ENCODE measurements around the gene ESYT1. TPM values are rescaled to one million over a fixed set of nuclear protein-coding genes. Genes with fewer than 3 reads are reported as not detected.
A peak's percentile ranks its signal among the peaks of the same experiment; 100 is the strongest.

The ESYT1 gene
- total RNA-seq, 2 experiments from 2014 or later = 266 to 279 TPM

- Mint-ChIP-seq H3K4me1 (peaks cover 3% of the 10 kb centered on the region), H3K4me3 (no peak overlapping the region), H3K27me3 (peaks cover 22% of the 10 kb centered on the region), H3K27ac (no peak overlapping the region), H3K36me3 (ENCODE audit: low read depth) (no peaks in the 10 kb centered on the region), H3K9me3 (no peaks in the 10 kb centered on the region)
- POLR2A ChIA-PET = interaction anchor here (0.8 to 3.2 kb wide), 4 partner anchors 15 to 32 kb away, joined by 3 to 22 read pairs (median 3); partner anchors contain the start of genes PA2G4 and ZC3H10
- CTCF ChIA-PET = interaction anchor here (1.3 to 3.2 kb wide), 6 partner anchors 10 to 36 kb away, joined by 3 to 28 read pairs (median 6); partner anchors contain the start of genes PA2G4 and ZC3H10
- DNase-seq = no peak
These were observed 41.5 kb upstream of the ESYT1 start for GRCh38 chr12:56086608-56087007.

GRCh38 chr12:56087220-56087619 lies 40.8 kb upstream of the ESYT1 start:
- H3K9me3 Mint-ChIP-seq = no peaks in the 10 kb centered on the region
- H3K27ac Mint-ChIP-seq = no peak overlapping the region
- DNase-seq = no peak
- POLR2A ChIA-PET = interaction anchor here (3.2 kb wide), 1 partner anchor 17 kb away, joined by 22 read pairs; the partner anchor contains the start of gene PA2G4
- peaks cover 19% of the 10 kb centered on the region for H3K27me3 Mint-ChIP-seq
- CTCF ChIA-PET = interaction anchor here (3.2 kb wide), 1 partner anchor 16 kb away, joined by 28 read pairs; the partner anchor contains the start of gene PA2G4
- no peaks in the 10 kb centered on the region for H3K36me3 Mint-ChIP-seq (ENCODE audit: low read depth)
- peaks cover 1% of the 10 kb centered on the region for H3K4me1 Mint-ChIP-seq
- H3K4me3 Mint-ChIP-seq = no peak overlapping the region

- POLR2A ChIA-PET = no interaction called here
These were observed 30.3 kb upstream of the ESYT1 start for GRCh38 chr12:56097738-56098137.

GRCh38 chr12:56098592-56098991 lies 29.5 kb upstream of the ESYT1 start:
- Mint-ChIP-seq H3K27me3 (peaks cover 27% of the 10 kb centered on the region), H3K4me1 (peaks cover 27% of the 10 kb centered on the region), H3K27ac (no peak overlapping the region), H3K4me3 (no peak overlapping the region), H3K36me3 (ENCODE audit: low read depth) (peaks cover 2% of the 10 kb centered on the region), H3K9me3 (peaks cover 1% of the 10 kb centered on the region)
- CTCF ChIA-PET = no interaction called here
- DNase-seq = no peak
- POLR2A ChIA-PET = interaction anchor here (0.7 kb wide), 1 partner anchor 234 kb away, joined by 3 read pairs; no protein-coding TSS in a partner anchor

More at GRCh38 chr12:56097738-56098137, 30.3 kb upstream of the ESYT1 start:
- Mint-ChIP-seq H3K4me3 (no peak overlapping the region), H3K36me3 (ENCODE audit: low read depth) (peaks cover 2% of the 10 kb centered on the region), H3K9me3 (peaks cover 1% of the 10 kb centered on the region), H3K4me1 (peaks cover 19% of the 10 kb centered on the region), H3K27ac (no peak overlapping the region), H3K27me3 (peaks cover 34% of the 10 kb centered on the region)
- no peak for DNase-seq
- CTCF ChIA-PET = no interaction called here

- Mint-ChIP-seq H3K27me3 (peaks cover 23% of the 10 kb centered on the region), H3K36me3 (ENCODE audit: low read depth) (peaks cover 11% of the 10 kb centered on the region), H3K27ac (no peak overlapping the region), H3K9me3 (peaks cover 1% of the 10 kb centered on the region), H3K4me1 (peaks cover 30% of the 10 kb centered on the region), H3K4me3 (no peak overlapping the region)
- POLR2A ChIA-PET = no interaction called here
- CTCF ChIA-PET = interaction anchor here (0.7 to 1.6 kb wide), 2 partner anchors 18 to 423 kb away, joined by 3 to 5 read pairs; partner anchors contain the start of gene ZC3H10
- no peak for DNase-seq
These were observed 28.3 kb upstream of the ESYT1 start for GRCh38 chr12:56099787-56100186.

- ChIA-PET POLR2A (interaction anchor here (9.3 kb wide), 1 partner anchor 16 kb away, joined by 226 read pairs; the partner anchor contains the start of genes RPL41 and ZC3H10), CTCF (interaction anchor here (1.0 to 3.6 kb wide), 3 partner anchors 15 to 54 kb away, joined by 3 to 28 read pairs (median 6); partner anchors contain the start of gene ZC3H10)
- Mint-ChIP-seq H3K9me3 (peaks cover 1% of the 10 kb centered on the region), H3K36me3 (ENCODE audit: low read depth) (peaks cover 19% of the 10 kb centered on the region), H3K4me3 (no peak overlapping the region), H3K4me1 (peaks cover 38% of the 10 kb centered on the region), H3K27ac (no peak overlapping the region), H3K27me3 (peaks cover 15% of the 10 kb centered on the region)
- DNase-seq = no peak
These were observed 27.0 kb upstream of the ESYT1 start for GRCh38 chr12:56101045-56101444.

GRCh38 chr12:56102683-56103065 lies 25.4 kb upstream of the ESYT1 start:
- POLR2A ChIA-PET = interaction anchor here (0.6 to 9.3 kb wide), 25 partner anchors 11 to 556 kb away, joined by 3 to 226 read pairs (median 6); partner anchors contain the start of genes CD63, CNPY2, COQ10A and CS
- H3K27ac Mint-ChIP-seq = peak overlapping the region; percentile 98
- peaks cover 1% of the 10 kb centered on the region for H3K9me3 Mint-ChIP-seq
- DNase-seq = no peak
- H3K36me3 Mint-ChIP-seq (ENCODE audit: low read depth) = peaks cover 34% of the 10 kb centered on the region
- peaks cover 51% of the 10 kb centered on the region for H3K4me1 Mint-ChIP-seq
- CTCF ChIA-PET = interaction anchor here (0.7 to 4.2 kb wide), 8 partner anchors 15 to 364 kb away, joined by 3 to 60 read pairs (median 8); partner anchors contain the start of genes ERBB3, ESYT1, RPL41 and ZC3H10
- H3K4me3 Mint-ChIP-seq = peak overlapping the region; percentile 99
- peaks cover 6% of the 10 kb centered on the region for H3K27me3 Mint-ChIP-seq

- H3K36me3 Mint-ChIP-seq (ENCODE audit: low read depth) = peaks cover 39% of the 10 kb centered on the region
- peaks cover 1% of the 10 kb centered on the region for H3K9me3 Mint-ChIP-seq
- CTCF ChIA-PET = interaction anchor here (0.6 to 6.1 kb wide), 16 partner anchors 15 to 364 kb away, joined by 3 to 60 read pairs (median 6); partner anchors contain the start of genes DNAJC14, ERBB3, ESYT1 and RPL41
- peak; percentile 39 for DNase-seq
- POLR2A ChIA-PET = interaction anchor here (0.7 to 9.3 kb wide), 33 partner anchors 7 to 374 kb away, joined by 3 to 226 read pairs (median 7); partner anchors contain the start of genes CD63, CNPY2, COQ10A and CS
- H3K4me1 Mint-ChIP-seq = peaks cover 53% of the 10 kb centered on the region
- H3K4me3 Mint-ChIP-seq = peak overlapping the region; percentile 99
- H3K27ac Mint-ChIP-seq = peak overlapping the region; percentile 98
- peaks cover 4% of the 10 kb centered on the region for H3K27me3 Mint-ChIP-seq
These were observed 24.9 kb upstream of the ESYT1 start for GRCh38 chr12:56103066-56103711.

- Mint-ChIP-seq H3K9me3 (peaks cover 1% of the 10 kb centered on the region), H3K36me3 (ENCODE audit: low read depth) (peaks cover 45% of the 10 kb centered on the region), H3K27ac (peak overlapping the region; percentile 98), H3K4me1 (peaks cover 53% of the 10 kb centered on the region), H3K27me3 (peaks cover 1% of the 10 kb centered on the region), H3K4me3 (peak overlapping the region; percentile 99)
- ChIA-PET POLR2A (interaction anchor here (0.7 to 9.3 kb wide), 42 partner anchors 8 to 525 kb away, joined by 3 to 226 read pairs (median 6); partner anchors contain the start of genes BLOC1S1, CD63, CNPY2 and COQ10A), CTCF (interaction anchor here (0.6 to 6.1 kb wide), 19 partner anchors 14 to 365 kb away, joined by 3 to 60 read pairs (median 6); partner anchors contain the start of genes DNAJC14, ERBB3, ESYT1 and RPL41)
- no peak for DNase-seq
These were observed 24.3 kb upstream of the ESYT1 start for GRCh38 chr12:56103823-56104108.

GRCh38 chr12:56104109-56104814 lies 23.8 kb upstream of the ESYT1 start, which contains the start of gene PA2G4:
Gene PA2G4 (plus strand): TSS chr12:56104559. CDS start chr12:56104738, 179 bp downstream.
- Mint-ChIP-seq H3K27me3 (no peaks in the 10 kb centered on the region), H3K27ac (peak within 1 kb of the TSS; percentile 98), H3K4me3 (peak within 1 kb of the TSS; percentile 99), H3K9me3 (peaks cover 1% of the 10 kb centered on the region), H3K4me1 (peaks cover 53% of the 10 kb centered on the region), H3K36me3 (ENCODE audit: low read depth) (peaks cover 50% of the 10 kb centered on the region)
- CTCF ChIA-PET = interaction anchor here (0.7 to 6.1 kb wide), 18 partner anchors 13 to 366 kb away, joined by 3 to 60 read pairs (median 6); partner anchors contain the start of genes DNAJC14, ERBB3, ESYT1 and RPL41
- DNase-seq = peak; percentile 99
- POLR2A ChIA-PET = interaction anchor here (0.7 to 9.3 kb wide), 42 partner anchors 8 to 525 kb away, joined by 3 to 226 read pairs (median 6); partner anchors contain the start of genes BLOC1S1, CD63, CNPY2 and COQ10A

- peak overlapping the region; percentile 98 for H3K27ac Mint-ChIP-seq
- CTCF ChIA-PET = interaction anchor here (0.7 to 6.1 kb wide), 17 partner anchors 13 to 366 kb away, joined by 3 to 60 read pairs (median 4); partner anchors contain the start of genes DNAJC14, ERBB3, RPL41 and SMARCC2
- peaks cover 57% of the 10 kb centered on the region for H3K36me3 Mint-ChIP-seq (ENCODE audit: low read depth)
- peak overlapping the region; percentile 99 for H3K4me3 Mint-ChIP-seq
- POLR2A ChIA-PET = interaction anchor here (1.0 to 9.3 kb wide), 27 partner anchors 8 to 524 kb away, joined by 3 to 226 read pairs (median 9); partner anchors contain the start of genes BLOC1S1, CS, DNAJC14 and ERBB3
- peaks cover 52% of the 10 kb centered on the region for H3K4me1 Mint-ChIP-seq
- peak; percentile 35 for DNase-seq
- H3K27me3 Mint-ChIP-seq = no peaks in the 10 kb centered on the region
- peaks cover under 1% of the 10 kb centered on the region for H3K9me3 Mint-ChIP-seq
These were observed 23.1 kb upstream of the ESYT1 start for GRCh38 chr12:56104815-56105608.

All from activated CD4-positive, alpha-beta memory T cell treated with anti-CD3 and anti-CD28 coated beads, Interleukin-2, amount 10 ng/mL, durations not matched to agents 7 days and 5 days (primary cell).